ENCODE data around the gene SLC38A10.
"Not testable (repeated sequence)": the region's sequence is repeated elsewhere in the genome, so short reads cannot be mapped to it uniquely, and the experiment has no call there.

SLC38A10 gene

DNA sequence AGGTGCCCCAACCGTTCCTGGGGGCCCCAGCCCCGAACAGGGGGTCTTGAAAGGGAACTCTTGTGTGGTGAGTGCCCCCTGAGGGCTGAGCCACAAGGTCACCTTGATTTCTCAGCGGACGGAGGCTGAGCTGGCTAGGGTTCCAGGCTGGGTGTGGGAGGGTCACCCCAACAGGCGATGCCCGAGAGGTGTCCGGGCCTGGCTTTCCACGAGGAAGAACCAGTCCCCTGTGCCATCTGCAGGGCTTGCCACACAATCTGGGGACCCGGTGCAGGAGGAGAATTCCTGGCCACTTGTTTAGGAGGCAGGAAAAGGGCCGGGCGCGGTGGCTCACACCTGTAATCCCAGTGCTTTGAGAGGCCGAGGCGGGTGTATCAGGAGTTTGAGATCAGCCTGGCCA, 16.8 kb upstream of the SLC38A10 start:
- no peaks in the 10 kb centered on the region for H3K27me3 ChIP-seq (ENCODE audit: insufficient read depth, low read length, poor library complexity)
- H3K18ac ChIP-seq (ENCODE audit: low read length) = no peak overlapping the region
- no peak overlapping the region for H3K4me2 ChIP-seq (ENCODE audit: low read length)
- H2AK5ac ChIP-seq (ENCODE audit: low read length) = no peak overlapping the region
- H2BK120ac ChIP-seq (ENCODE audit: low read depth, low read length) = no peak overlapping the region
- H3K9ac ChIP-seq (ENCODE audit: low read length) = no peak overlapping the region
- no peak overlapping the region for H4K8ac ChIP-seq (ENCODE audit: low read depth, low read length)
- no peak overlapping the region for H2BK5ac ChIP-seq (ENCODE audit: low read length)
- H3K56ac ChIP-seq (ENCODE audit: low read length) = no peak overlapping the region
- H4K5ac ChIP-seq (ENCODE audit: low read length) = no peak overlapping the region
- H3K36me3 ChIP-seq (ENCODE audit: control insufficient read depth, insufficient read depth, low read length) = no peaks in the 10 kb centered on the region
- H3K79me1 ChIP-seq (ENCODE audit: low read length) = no peaks in the 10 kb centered on the region
- no peak for DNase-seq
- H3K4ac ChIP-seq (ENCODE audit: low read depth, low read length) = no peak overlapping the region
- no peak overlapping the region for H2BK15ac ChIP-seq (replicated peaks; ENCODE audit: low read depth)
- H3K23ac ChIP-seq (ENCODE audit: low read length) = no peak overlapping the region
- no peak overlapping the region for H3K27ac ChIP-seq (ENCODE audit: low read depth, low read length)
- no peak overlapping the region for H3K4me3 ChIP-seq (ENCODE audit: low read length)
- peaks cover 2% of the 10 kb centered on the region for H3K4me1 ChIP-seq (ENCODE audit: control insufficient read depth, low read depth, low read length)
- H3K79me2 ChIP-seq (ENCODE audit: control insufficient read depth, insufficient read depth, low read length) = no peaks in the 10 kb centered on the region
- WGBS (ENCODE audit: extremely low coverage, insufficient coverage, low lambda C conversion rate) = no CpG with 5 or more reads among the region's 14 CpGs

GRCh38 chr17:81310949-81311550, 15.9 kb upstream of the SLC38A10 start:
- no peak overlapping the region for H3K23ac ChIP-seq (ENCODE audit: low read length)
- no CpG with 5 or more reads among the region's 19 CpGs for WGBS (ENCODE audit: extremely low coverage, insufficient coverage, low lambda C conversion rate)
- no peak overlapping the region for H2BK120ac ChIP-seq (ENCODE audit: low read depth, low read length)
- no peak overlapping the region for H3K27ac ChIP-seq (ENCODE audit: low read depth, low read length)
- no peaks in the 10 kb centered on the region for H3K79me2 ChIP-seq (ENCODE audit: control insufficient read depth, insufficient read depth, low read length)
- H3K4ac ChIP-seq (ENCODE audit: low read depth, low read length) = no peak overlapping the region
- no peaks in the 10 kb centered on the region for H3K27me3 ChIP-seq (ENCODE audit: insufficient read depth, low read length, poor library complexity)
- H3K9ac ChIP-seq (ENCODE audit: low read length) = no peak overlapping the region
- H3K4me2 ChIP-seq (ENCODE audit: low read length) = no peak overlapping the region
- H4K5ac ChIP-seq (ENCODE audit: low read length) = no peak overlapping the region
- H3K79me1 ChIP-seq (ENCODE audit: low read length) = no peaks in the 10 kb centered on the region
- no peak overlapping the region for H2AK5ac ChIP-seq (ENCODE audit: low read length)
- H3K18ac ChIP-seq (ENCODE audit: low read length) = no peak overlapping the region
- H3K4me1 ChIP-seq (ENCODE audit: control insufficient read depth, low read depth, low read length) = peaks cover 2% of the 10 kb centered on the region
- H2BK15ac ChIP-seq (replicated peaks; ENCODE audit: low read depth) = no peak overlapping the region
- H4K8ac ChIP-seq (ENCODE audit: low read depth, low read length) = no peak overlapping the region
- peak overlapping the region; percentile 1 for H3K56ac ChIP-seq (ENCODE audit: low read length)
- H3K4me3 ChIP-seq (ENCODE audit: low read length) = no peak overlapping the region
- H3K36me3 ChIP-seq (ENCODE audit: control insufficient read depth, insufficient read depth, low read length) = no peaks in the 10 kb centered on the region
- H2BK5ac ChIP-seq (ENCODE audit: low read length) = no peak overlapping the region
- no peak for DNase-seq

DNA sequence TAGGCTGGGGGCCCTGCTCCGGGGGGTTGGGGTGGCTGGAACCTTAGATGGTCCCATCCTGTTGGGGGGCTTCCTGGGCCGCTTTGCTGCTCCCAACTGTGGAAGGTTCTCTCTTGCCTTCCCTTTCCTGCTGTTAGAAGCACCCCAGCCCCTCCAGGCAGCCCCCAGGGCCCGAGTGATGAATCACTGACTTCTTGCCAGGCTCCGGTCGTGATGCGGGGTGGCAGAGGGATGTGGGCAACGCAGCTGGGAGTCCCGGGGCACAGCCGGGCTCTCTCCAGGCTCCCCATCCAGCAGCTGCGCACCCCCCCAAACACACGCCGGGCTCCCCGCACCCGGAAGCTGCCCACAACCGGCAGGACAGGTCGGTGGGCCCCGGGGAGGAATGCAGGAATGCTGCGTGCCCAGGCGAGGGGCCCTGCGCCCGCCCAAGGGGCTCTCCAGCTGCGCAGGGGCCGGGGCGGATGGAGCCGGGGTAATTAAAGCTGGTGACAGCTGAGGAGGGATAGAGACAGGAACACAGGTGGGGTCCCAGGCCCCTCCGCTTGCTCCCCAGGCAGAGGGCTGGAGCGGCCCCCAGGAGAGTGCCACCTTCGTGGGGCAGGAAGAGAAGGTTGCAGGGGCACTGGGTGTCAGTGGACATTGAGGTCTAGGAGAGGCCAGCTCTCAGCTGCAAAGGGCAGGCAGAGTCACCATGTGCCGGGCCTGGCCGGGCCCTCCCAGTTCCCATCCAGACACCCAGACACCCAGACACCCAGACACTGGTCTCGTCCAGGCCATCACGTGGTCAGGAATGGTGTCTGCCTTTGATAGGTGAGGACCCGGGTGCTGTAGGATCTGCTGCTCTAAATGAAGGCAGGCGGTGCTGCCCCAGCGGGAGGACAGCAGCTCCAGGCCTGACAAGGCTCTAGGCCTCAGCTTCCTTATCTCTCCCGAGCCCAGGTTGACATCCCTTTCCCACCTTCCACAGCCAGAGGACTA, 15.0 kb upstream of the SLC38A10 start:
- H3K4me1 ChIP-seq (ENCODE audit: control insufficient read depth, low read depth, low read length) = peaks cover 2% of the 10 kb centered on the region
- H2BK15ac ChIP-seq (replicated peaks; ENCODE audit: low read depth) = no peak overlapping the region
- H3K23ac ChIP-seq (ENCODE audit: low read length) = no peak overlapping the region
- peak overlapping the region; percentile 2 for H3K18ac ChIP-seq (ENCODE audit: low read length)
- H3K79me1 ChIP-seq (ENCODE audit: low read length) = no peaks in the 10 kb centered on the region
- peak overlapping the region; percentile 17 for H3K56ac ChIP-seq (ENCODE audit: low read length)
- H2AK5ac ChIP-seq (ENCODE audit: low read length) = no peak overlapping the region
- H3K4ac ChIP-seq (ENCODE audit: low read depth, low read length) = peak overlapping the region; percentile 39
- no peak overlapping the region for H4K8ac ChIP-seq (ENCODE audit: low read depth, low read length)
- no peak overlapping the region for H3K27ac ChIP-seq (ENCODE audit: low read depth, low read length)
- H3K4me3 ChIP-seq (ENCODE audit: low read length) = no peak overlapping the region
- peak overlapping the region; percentile 37 for H3K9ac ChIP-seq (ENCODE audit: low read length)
- no peak overlapping the region for H4K5ac ChIP-seq (ENCODE audit: low read length)
- peak; percentile 16 for DNase-seq
- no peaks in the 10 kb centered on the region for H3K36me3 ChIP-seq (ENCODE audit: control insufficient read depth, insufficient read depth, low read length)
- no CpG with 5 or more reads among the region's 36 CpGs for WGBS (ENCODE audit: extremely low coverage, insufficient coverage, low lambda C conversion rate)
- H3K4me2 ChIP-seq (ENCODE audit: low read length) = no peak overlapping the region
- H2BK5ac ChIP-seq (ENCODE audit: low read length) = no peak overlapping the region
- H2BK120ac ChIP-seq (ENCODE audit: low read depth, low read length) = no peak overlapping the region
- no peaks in the 10 kb centered on the region for H3K79me2 ChIP-seq (ENCODE audit: control insufficient read depth, insufficient read depth, low read length)
- H3K27me3 ChIP-seq (ENCODE audit: insufficient read depth, low read length, poor library complexity) = no peaks in the 10 kb centered on the region

- no peaks in the 10 kb centered on the region for H3K79me1 ChIP-seq (ENCODE audit: low read length)
- H4K5ac ChIP-seq (ENCODE audit: low read length) = no peak overlapping the region
- no peak overlapping the region for H2BK15ac ChIP-seq (replicated peaks; ENCODE audit: low read depth)
- H3K4me2 ChIP-seq (ENCODE audit: low read length) = peak overlapping the region; percentile 19
- no peaks in the 10 kb centered on the region for H3K79me2 ChIP-seq (ENCODE audit: control insufficient read depth, insufficient read depth, low read length)
- no CpG with 5 or more reads among the region's 22 CpGs for WGBS (ENCODE audit: extremely low coverage, insufficient coverage, low lambda C conversion rate)
- H3K27me3 ChIP-seq (ENCODE audit: insufficient read depth, low read length, poor library complexity) = no peaks in the 10 kb centered on the region
- H3K4me1 ChIP-seq (ENCODE audit: control insufficient read depth, low read depth, low read length) = peaks cover 2% of the 10 kb centered on the region
- H3K23ac ChIP-seq (ENCODE audit: low read length) = no peak overlapping the region
- H3K56ac ChIP-seq (ENCODE audit: low read length) = peak overlapping the region; percentile 76
- no peak overlapping the region for H3K4me3 ChIP-seq (ENCODE audit: low read length)
- H3K18ac ChIP-seq (ENCODE audit: low read length) = peak overlapping the region; percentile 2
- no peak overlapping the region for H4K8ac ChIP-seq (ENCODE audit: low read depth, low read length)
- H3K9ac ChIP-seq (ENCODE audit: low read length) = peak overlapping the region; percentile 55
- H2BK120ac ChIP-seq (ENCODE audit: low read depth, low read length) = no peak overlapping the region
- no peak overlapping the region for H2BK5ac ChIP-seq (ENCODE audit: low read length)
- DNase-seq = peak; percentile 90
- peak overlapping the region; percentile 39 for H3K4ac ChIP-seq (ENCODE audit: low read depth, low read length)
- no peak overlapping the region for H2AK5ac ChIP-seq (ENCODE audit: low read length)
- H3K36me3 ChIP-seq (ENCODE audit: control insufficient read depth, insufficient read depth, low read length) = no peaks in the 10 kb centered on the region
- no peak overlapping the region for H3K27ac ChIP-seq (ENCODE audit: low read depth, low read length)
Observed at GRCh38 chr17:81309140-81309858, 14.2 kb upstream of the SLC38A10 start.

GRCh38 chr17:81308784-81309139, 13.7 kb upstream of the SLC38A10 start:
- Histone ChIP-seq H3K4me2 (ENCODE audit: low read length) (peak overlapping the region; percentile 19), H3K9ac (ENCODE audit: low read length) (peak overlapping the region; percentile 55), H3K56ac (ENCODE audit: low read length) (peak overlapping the region; percentile 57)
- not testable (repeated sequence) for H4K5ac ChIP-seq (ENCODE audit: low read length); H2BK5ac ChIP-seq (ENCODE audit: low read length); H3K27me3 ChIP-seq (ENCODE audit: insufficient read depth, low read length, poor library complexity); DNase-seq; H3K18ac ChIP-seq (ENCODE audit: low read length); H3K27ac ChIP-seq (ENCODE audit: low read depth, low read length); H3K36me3 ChIP-seq (ENCODE audit: control insufficient read depth, insufficient read depth, low read length); H2AK5ac ChIP-seq (ENCODE audit: low read length); H3K79me1 ChIP-seq (ENCODE audit: low read length); H2BK120ac ChIP-seq (ENCODE audit: low read depth, low read length); H2BK15ac ChIP-seq (replicated peaks; ENCODE audit: low read depth); H3K23ac ChIP-seq (ENCODE audit: low read length); H3K79me2 ChIP-seq (ENCODE audit: control insufficient read depth, insufficient read depth, low read length); H4K8ac ChIP-seq (ENCODE audit: low read depth, low read length); H3K4me3 ChIP-seq (ENCODE audit: low read length); H3K4me1 ChIP-seq (ENCODE audit: control insufficient read depth, low read depth, low read length); H3K4ac ChIP-seq (ENCODE audit: low read depth, low read length)
- WGBS (ENCODE audit: extremely low coverage, insufficient coverage, low lambda C conversion rate) = no CpG with 5 or more reads among the region's 14 CpGs

All from mesendoderm (in vitro differentiated cells).